SK-N-SH (cell line): ENCODE results near the gene ATF4. TPM values are rescaled to one million over a fixed set of nuclear protein-coding genes. Genes with fewer than 3 reads are reported as not detected.
A peak's percentile ranks its signal among the peaks of the same experiment; 100 is the strongest.

Source experiments
- CTCF ChIA-PET: fragments of 300-600, 350-600 bp; formaldehyde crosslinking; extraction: SDS; loops from one replicate; lab custom pipeline; 2021; lab: Yijun Ruan, JAX
- POLR2A ChIA-PET: fragments of 350-600 bp; sonication (Branson Sonifier 250); formaldehyde crosslinking; extraction: SDS; loops from one replicate; lab custom pipeline; 2020; ENCODE audit warnings: antibody characterized with exemption, inconsistent platforms; lab: Yijun Ruan, JAX
- DNase-seq: peaks from one replicate; pipeline ENCODE4 v3.0.0; 2012
- H2AFZ ChIP-seq: fragments of 200-600 bp; sonication (generic); 2 replicates; pipeline ENCODE4 v1.8.1; 2016; ENCODE audit warnings: antibody characterized with exemption, mild to moderate bottlenecking, low read depth
- H3F3A ChIP-seq: fragments of 200-600 bp; sonication (generic); replicated peaks from 2 replicates; pipeline ENCODE3; 2016; ENCODE audit warnings: antibody characterized with exemption, mild to moderate bottlenecking; ENCODE audit not compliant: insufficient read depth
- H3K27ac ChIP-seq, 2 experiments: fragments of 200-500 bp in 1 of 2; fragments of 200-600 bp in 1 of 2; sonication (Bioruptor generic) in 1 of 2; sonication (generic), shearing (Covaris generic) in 1 of 2; 2 replicates each; pipeline versions ENCODE4 v1.5.1 to v1.6.1; 2014 to 2016; ENCODE audit warnings: low read depth in 2 of 2, inconsistent platforms in 1 of 2, low read length in 1 of 2, mild to moderate bottlenecking in 1 of 2, mixed read lengths in 1 of 2
- H3K27me3 ChIP-seq: fragments of 200-600 bp; sonication (generic), shearing (Covaris generic); 2 replicates; pipeline ENCODE4 v1.6.1; 2016; ENCODE audit warnings: mixed run types; ENCODE audit not compliant: insufficient read depth
- H3K36me3 ChIP-seq, 2 experiments: fragments of 200-500 bp in 1 of 2; fragments of 200-600 bp in 1 of 2; sonication (Bioruptor generic) in 1 of 2; sonication (generic) in 1 of 2; replicated peaks in 1 of 2; 2 replicates each; pipeline versions ENCODE3 to v1.5.1; 2014 to 2016; ENCODE audit warnings: low read length in 1 of 2, mild to moderate bottlenecking in 1 of 2; ENCODE audit not compliant: insufficient read depth in 2 of 2, control insufficient read depth in 1 of 2
- H3K4me1 ChIP-seq, 2 experiments: fragments of 200-500 bp in 1 of 2; fragments of 200-600 bp in 1 of 2; sonication (Bioruptor generic) in 1 of 2; sonication (generic), shearing (Covaris generic) in 1 of 2; 2 replicates each; pipeline versions ENCODE4 v1.5.1 to v1.6.1; 2014 to 2016; ENCODE audit warnings: low read depth in 1 of 2, low read length in 1 of 2, mixed run types in 1 of 2; ENCODE audit not compliant: insufficient read depth in 2 of 2, control insufficient read depth in 1 of 2
- H3K4me2 ChIP-seq: fragments of 200-600 bp; sonication (generic), shearing (Covaris generic); 2 replicates; pipeline ENCODE4 v1.6.1; 2017; ENCODE audit warnings: mixed run types
- H3K4me3 ChIP-seq, 2 experiments: fragments of 200-500 bp in 1 of 2; fragments of 200-600 bp in 1 of 2; sonication (Bioruptor generic) in 1 of 2; sonication (generic), shearing (Covaris generic) in 1 of 2; 2 replicates each; pipeline versions ENCODE4 v1.5.1 to v1.8.1; 2014 to 2016; ENCODE audit warnings: low read depth in 2 of 2, inconsistent platforms in 1 of 2, low read length in 1 of 2, mild to moderate bottlenecking in 1 of 2, mixed read lengths in 1 of 2, moderate library complexity in 1 of 2
- H3K79me2 ChIP-seq: fragments of 200-600 bp; sonication (generic); 2 replicates; pipeline ENCODE4 v1.8.1; 2017; ENCODE audit warnings: mild to moderate bottlenecking; ENCODE audit not compliant: insufficient read depth
- H3K9ac ChIP-seq: fragments of 200-600 bp; sonication (generic); 2 replicates; pipeline ENCODE4 v1.6.1; 2017; ENCODE audit warnings: mixed run types
- H3K9me2 ChIP-seq: fragments of 200-600 bp; sonication (generic); 2 replicates; pipeline ENCODE4 v1.6.1; 2017; ENCODE audit warnings: mixed run types
- H3K9me3 ChIP-seq: fragments of 200-600 bp; sonication (generic); 2 replicates; pipeline ENCODE4 v1.6.1; 2017; ENCODE audit warnings: mixed run types, mild to moderate bottlenecking, moderate library complexity
- H4K20me1 ChIP-seq: fragments of 200-600 bp; sonication (generic); 2 replicates; pipeline ENCODE4 v1.6.1; 2017; ENCODE audit warnings: mild to moderate bottlenecking, mixed run types; ENCODE audit not compliant: insufficient read depth
- CHD2 ChIP-seq: fragments of 150-350 bp; IDR thresholded peaks from 2 replicates; pipeline ENCODE4 v1.6.1; 2018; ENCODE audit warnings: low read length; ENCODE audit not compliant: partially characterized antibody
- CTCF ChIP-seq: fragments of 200-600 bp; sonication (generic); IDR thresholded peaks from 2 replicates; pipeline ENCODE4 v1.6.1; 2017; ENCODE audit warnings: antibody characterized with exemption, mild to moderate bottlenecking, moderate library complexity
- JUND ChIP-seq: IDR thresholded peaks from 2 replicates; pipeline ENCODE4 v1.4.0; 2012
- NRF1 ChIP-seq: IDR thresholded peaks from 2 replicates; pipeline ENCODE4 v1.6.1; 2012; ENCODE audit warnings: low read depth, mild to moderate bottlenecking, low read length
- POLR2AphosphoS5 ChIP-seq: IDR thresholded peaks from 2 replicates; pipeline ENCODE4 v1.6.1; 2012; ENCODE audit warnings: low read depth, low read length
- WGBS: methylation state at CpG from one replicate; pipeline ENCODE4 v1.1.6; 2017; ENCODE audit warnings: low lambda C conversion rate; 5-methylcytosine and 5-hydroxymethylcytosine counted together
- polyA plus RNA-seq, 3 experiments: library from polyadenylated mRNA; depleted of rRNA; stranded (reverse); fragments of >200 nt; gene quantifications; 2 replicates each; pipeline ENCODE4 v1.2.3, GENCODE V29; 2012

The ATF4 gene
- polyA plus RNA-seq, 1 of the 3 experiments (the other 2 are of a cell fraction): 375 TPM

- 0% methylated on average over 8 of the region's 14 CpGs for WGBS
- Histone ChIP-seq H3K4me3 (peak overlapping the region; percentile 70 to 76), H3K79me2 (peaks cover 41% of the 10 kb centered on the region), H3K4me1 (peaks cover 8 to 21% of the 10 kb centered on the region in 2 experiments; a peak in 2 of 4 replicates), H3K36me3 (peaks cover 14 to 20% of the 10 kb centered on the region in 2 experiments), H2AFZ (no peak overlapping the region)
- peak; percentile 19 for DNase-seq
- TF ChIP-seq JUND: peak; percentile 6; the same call in 1 of the 2 replicates
- TF ChIP-seq POLR2AphosphoS5: peak; percentile 88
- no peak for TF ChIP-seq CHD2
- TF ChIP-seq, all 33 proteins: peak for 2
- H4K20me1 ChIP-seq: peaks cover 59% of the 10 kb centered on the region
- peak overlapping the region; percentile 56 to 92; a peak in 3 of 4 replicates for H3K27ac ChIP-seq
- POLR2A ChIA-PET: interaction anchor here (0.6 to 2.2 kb wide), 9 partner anchors 10 to 521 kb away, joined by 3 to 7 read pairs (median 3); partner anchors contain the start of genes MIEF1, RPL3, RPS19BP1 and TAB1
- no peaks in the 10 kb centered on the region for H3K27me3 ChIP-seq
- peaks cover 34% of the 10 kb centered on the region for H3F3A ChIP-seq
- peak overlapping the region; percentile 86 for H3K4me2 ChIP-seq
- peak overlapping the region; percentile 99 for H3K9ac ChIP-seq
- no peaks in the 10 kb centered on the region for H3K9me3 ChIP-seq
- CTCF ChIA-PET: interaction anchor here (0.9 to 1.6 kb wide), 6 partner anchors 25 to 513 kb away, joined by 3 to 6 read pairs (median 4); no protein-coding TSS in a partner anchor
- H3K9me2 ChIP-seq: no peaks in the 10 kb centered on the region
Measured at GRCh38 chr22:39522567-39523300, 2.4 kb downstream of the ATF4 start.

- Histone ChIP-seq H3K4me1 (peaks cover 0 to 24% of the 10 kb centered on the region in 2 experiments; a peak in 1 of 4 replicates), H2AFZ (no peak overlapping the region), H3K9ac (no peak overlapping the region), H3F3A (peaks cover 25% of the 10 kb centered on the region), H3K9me2 (no peaks in the 10 kb centered on the region), H3K4me2 (no peak overlapping the region), H3K4me3 (no peak overlapping the region), H3K27ac (no peak overlapping the region), H3K79me2 (peaks cover 40% of the 10 kb centered on the region), H3K9me3 (no peaks in the 10 kb centered on the region), H4K20me1 (peaks cover 67% of the 10 kb centered on the region), H3K36me3 (peaks cover 14 to 20% of the 10 kb centered on the region in 2 experiments), H3K27me3 (no peaks in the 10 kb centered on the region)
- POLR2A ChIA-PET: interaction anchor here (0.6 to 2.2 kb wide), 4 partner anchors 26 to 762 kb away, joined by 3 to 7 read pairs (median 4); no protein-coding TSS in a partner anchor
- 97% methylated on average over 5 of the region's 13 CpGs for WGBS
- no peak for DNase-seq
- CTCF ChIA-PET: interaction anchor here (0.6 to 1.7 kb wide), 6 partner anchors 11 to 124 kb away, joined by 3 to 8 read pairs (median 4); partner anchors contain the start of gene TAB1
- TF ChIP-seq NRF1: no peak
- no peak for TF ChIP-seq CHD2
- no peak for TF ChIP-seq CTCF
- TF ChIP-seq POLR2AphosphoS5: peak; percentile 51; the same call in 1 of the 2 replicates
Measured at GRCh38 chr22:39524089-39524752, 3.9 kb downstream of the ATF4 start.
